GM21576 (cell line): ENCODE results near the gene SCML1.

Experiments used
- ATAC-seq: cut with Tn5 transposase; IDR thresholded peaks from one replicate; pipeline ENCODE4 v1.9.1; 2021; ENCODE audit warnings: mild to moderate bottlenecking, moderate library complexity; ENCODE audit not compliant: unreplicated experiment

The SCML1 gene

GRCh38 chrX:17788956-17789562, 51.8 kb downstream of the SCML1 start:
- no peak for ATAC-seq

- ATAC-seq, result no peak
These were observed 55.5 kb downstream of the SCML1 start for GRCh38 chrX:17792826-17793225.

- ATAC-seq, result no peak
These were observed 61.6 kb downstream of the SCML1 start for GRCh38 chrX:17798921-17799320.

GRCh38 chrX:17801431-17801830, 64.1 kb downstream of the SCML1 start:
- ATAC-seq, result no peak

GRCh38 chrX:17802756-17803155, 65.5 kb downstream of the SCML1 start:
- ATAC-seq, result no peak

GRCh38 chrX:17803449-17803848, 66.2 kb downstream of the SCML1 start:
- ATAC-seq, result no peak
